Upper lobe of left lung (tissue), 6 donors: ENCODE measurements around the gene TST. TPM values are rescaled to one million over a fixed set of nuclear protein-coding genes. Genes with fewer than 3 reads are reported as not detected.

Source experiments
- ATAC-seq, 2 donors: fragments of 200-7000 bp; cut with Tn5 transposase; one replicate each; pipeline ENCODE4 v1.9.1; 2022; ENCODE audit warnings: mild to moderate bottlenecking in 2 of 2, moderate library complexity in 2 of 2; ENCODE audit not compliant: low FRiP score in 2 of 2
- DNase-seq, 2 donors: peaks; one replicate each; pipeline ENCODE4 v3.0.0-alpha.2; 2019 to 2020
- H3K27ac ChIP-seq, 4 donors: fragments of 200-600 bp; sonication (generic); one replicate each; pipeline ENCODE4 v1.5.1; 2016 to 2019
- H3K27me3 ChIP-seq, 4 donors: fragments of 200-600 bp; sonication (generic); one replicate each; pipeline ENCODE4 v1.5.1; 2017 to 2019
- H3K36me3 ChIP-seq, 4 donors: fragments of 200-600 bp; sonication (generic); one replicate each; pipeline ENCODE4 v1.5.1; 2016 to 2019
- H3K4me1 ChIP-seq, 4 donors: fragments of 200-600 bp; sonication (generic); one replicate each; pipeline ENCODE4 v1.5.1; 2018 to 2019
- H3K4me3 ChIP-seq, 4 donors: fragments of 200-600 bp; sonication (generic); one replicate each; pipeline ENCODE4 v1.5.1; 2017 to 2019; ENCODE audit warnings: mild to moderate bottlenecking in 2 of 4, moderate library complexity in 1 of 4
- H3K9me3 ChIP-seq, 4 donors: fragments of 200-600 bp; sonication (generic); one replicate each; pipeline ENCODE4 v1.5.1; 2018 to 2019
- EP300 ChIP-seq, 4 donors: sonication (generic); formaldehyde crosslinking; IDR thresholded peaks; one replicate each; pipeline ENCODE4 v1.5.1; 2017; ENCODE audit warnings: antibody characterized with exemption in 4 of 4, control low read depth in 2 of 4
- POLR2A ChIP-seq, 4 donors: fragments of 450-650 bp; IDR thresholded peaks; one replicate each; pipeline ENCODE4 v1.5.1; 2016 to 2017; ENCODE audit warnings: antibody characterized with exemption in 4 of 4, mild to moderate bottlenecking in 2 of 4
- POLR2AphosphoS5 ChIP-seq, 2 donors: sonication (generic); formaldehyde crosslinking; IDR thresholded peaks; one replicate each; pipeline ENCODE4 v1.5.1; 2017; ENCODE audit warnings: antibody characterized with exemption in 2 of 2
- WGBS, 2 donors: methylation state at CpG; one replicate each; pipeline ENCODE4 v1.1.5; 2017 to 2018; 5-methylcytosine and 5-hydroxymethylcytosine counted together
- total RNA-seq, 6 donors: library from RNA; depleted of rRNA in 4 of 6; stranded (reverse); fragments of >200 nt in 4 of 6; gene quantifications; one replicate each; pipeline versions ENCODE4 v1.1.0 to v1.2.1, GENCODE V29; 2016 to 2021
- TF ChIP-seq, protein P1 (sequence below), 6 experiments: fragments of 450-650 bp in 4 of 6; fragments of 200-600 bp in 2 of 6; sonication (generic) in 2 of 6; IDR thresholded peaks; one replicate each; pipeline ENCODE4 v1.5.1; 2016 to 2019; ENCODE audit warnings: antibody characterized with exemption in 6 of 6
- donor health status: DM: no; HTN: no; CAD: no; lungs with moderate emphysema.
- donor health status: DM: no; HTN: yes; CAD: no; lungs with severe emphysema.

The TST gene
- total RNA-seq, 6 donors from 2014 or later = 43.0 to 78.1 (median 70.2) TPM

DNA sequence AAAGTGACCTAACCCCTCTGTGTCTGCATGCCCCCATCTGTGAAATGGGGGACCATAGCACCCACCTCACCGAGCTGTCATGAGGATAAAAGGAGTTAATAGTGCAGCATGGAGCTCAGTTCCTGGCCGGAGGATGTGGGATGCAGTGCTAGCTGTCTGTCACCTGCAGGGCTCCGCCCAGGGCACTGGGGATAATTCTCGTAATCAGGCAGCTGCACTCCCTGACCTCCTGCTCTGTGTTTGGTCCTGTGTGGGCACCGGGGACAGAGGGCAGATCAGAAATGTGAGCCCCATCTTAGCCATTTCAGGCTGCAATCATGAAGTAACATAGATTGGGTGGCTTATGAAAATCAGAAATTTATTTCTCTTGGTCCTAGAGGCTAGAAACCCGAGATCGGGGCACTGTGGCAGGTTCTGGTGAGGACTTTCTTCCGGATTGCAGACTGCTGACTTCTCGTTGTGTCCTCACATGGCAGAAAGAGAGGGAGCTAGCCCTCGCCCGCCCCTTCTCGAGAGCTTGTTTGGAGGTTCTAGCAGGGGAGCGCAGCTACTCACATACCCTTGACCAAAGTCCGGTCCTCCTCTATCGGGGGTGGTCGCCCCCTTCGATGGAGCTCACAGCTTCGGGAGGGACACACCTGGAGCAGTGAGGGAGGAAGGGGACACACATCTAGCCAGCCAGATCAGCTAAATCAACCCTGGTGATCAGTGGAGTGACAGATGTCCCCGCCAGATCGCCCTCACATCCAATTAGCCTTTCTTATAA, 35.5 kb upstream of the TST start:
- ATAC-seq (no peak), DNase-seq (no peak)
- Histone ChIP-seq H3K9me3 (no peaks in the 10 kb centered on the region), H3K4me1 (peaks cover 3 to 21% (median 13%) of the 10 kb centered on the region in 4 donors), H3K27ac (no peak overlapping the region), H3K27me3 (no peaks in the 10 kb centered on the region), H3K36me3 (peaks cover 0 to 45% (median 14%) of the 10 kb centered on the region in 4 donors), H3K4me3 (no peak overlapping the region)
- no peak for TF ChIP-seq EP300 (IDR thresholded peaks at IDR 0.05)
- TF ChIP-seq POLR2A (IDR thresholded peaks at IDR 0.05) = no peak
- TF ChIP-seq POLR2AphosphoS5 (IDR thresholded peaks at IDR 0.05) = no peak
- TF ChIP-seq, protein P1, sequence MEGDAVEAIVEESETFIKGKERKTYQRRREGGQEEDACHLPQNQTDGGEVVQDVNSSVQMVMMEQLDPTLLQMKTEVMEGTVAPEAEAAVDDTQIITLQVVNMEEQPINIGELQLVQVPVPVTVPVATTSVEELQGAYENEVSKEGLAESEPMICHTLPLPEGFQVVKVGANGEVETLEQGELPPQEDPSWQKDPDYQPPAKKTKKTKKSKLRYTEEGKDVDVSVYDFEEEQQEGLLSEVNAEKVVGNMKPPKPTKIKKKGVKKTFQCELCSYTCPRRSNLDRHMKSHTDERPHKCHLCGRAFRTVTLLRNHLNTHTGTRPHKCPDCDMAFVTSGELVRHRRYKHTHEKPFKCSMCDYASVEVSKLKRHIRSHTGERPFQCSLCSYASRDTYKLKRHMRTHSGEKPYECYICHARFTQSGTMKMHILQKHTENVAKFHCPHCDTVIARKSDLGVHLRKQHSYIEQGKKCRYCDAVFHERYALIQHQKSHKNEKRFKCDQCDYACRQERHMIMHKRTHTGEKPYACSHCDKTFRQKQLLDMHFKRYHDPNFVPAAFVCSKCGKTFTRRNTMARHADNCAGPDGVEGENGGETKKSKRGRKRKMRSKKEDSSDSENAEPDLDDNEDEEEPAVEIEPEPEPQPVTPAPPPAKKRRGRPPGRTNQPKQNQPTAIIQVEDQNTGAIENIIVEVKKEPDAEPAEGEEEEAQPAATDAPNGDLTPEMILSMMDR (IDR thresholded peaks at IDR 0.05) = no peak
- WGBS, 2 donors = 93 to 97% methylated on average over 9 to 20 of the region's 20 CpGs

DNA sequence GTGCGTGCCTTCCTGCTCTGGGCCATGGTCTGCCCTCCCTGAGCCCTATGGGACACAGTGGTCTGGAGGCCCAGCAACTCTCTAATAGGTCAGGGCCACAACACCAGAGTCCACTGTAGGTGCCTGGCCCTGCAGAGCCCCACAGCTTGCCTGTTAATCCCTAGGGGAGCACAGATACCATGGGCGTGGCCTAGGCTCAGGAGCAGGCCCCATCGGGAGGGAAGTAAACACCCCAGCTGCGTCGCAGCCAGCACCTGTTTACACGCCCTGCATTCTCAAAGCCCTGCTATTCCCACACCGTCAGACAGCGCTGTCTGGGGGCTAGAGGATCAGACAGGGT, 34.8 kb upstream of the TST start:
- peaks cover 0 to 40% (median 10%) of the 10 kb centered on the region in 4 donors for H3K36me3 ChIP-seq
- H3K4me3 ChIP-seq = no peak overlapping the region
- ATAC-seq = no peak
- DNase-seq = no peak
- H3K27ac ChIP-seq = no peak overlapping the region
- no peaks in the 10 kb centered on the region for H3K27me3 ChIP-seq
- peaks cover 3 to 21% (median 13%) of the 10 kb centered on the region in 4 donors for H3K4me1 ChIP-seq
- TF ChIP-seq EP300 (IDR thresholded peaks at IDR 0.05) = no peak
- WGBS, 2 donors = 81 to 85% methylated on average over 5 to 8 of the region's 8 CpGs
- H3K9me3 ChIP-seq = no peaks in the 10 kb centered on the region

- Histone ChIP-seq H3K36me3 (peaks cover 0 to 35% (median 8%) of the 10 kb centered on the region in 4 donors), H3K4me3 (no peak overlapping the region), H3K9me3 (no peaks in the 10 kb centered on the region), H3K4me1 (peaks cover 3 to 21% (median 13%) of the 10 kb centered on the region in 4 donors), H3K27ac (no peak overlapping the region), H3K27me3 (no peaks in the 10 kb centered on the region)
- WGBS, 2 donors = 92 to 100% methylated on average over 7 to 16 of the region's 16 CpGs
- ATAC-seq = no peak
- TF ChIP-seq POLR2A (IDR thresholded peaks at IDR 0.05) (no peak), EP300 (IDR thresholded peaks at IDR 0.05) (no peak), POLR2AphosphoS5 (IDR thresholded peaks at IDR 0.05) (no peak)
- TF ChIP-seq, protein P1 (IDR thresholded peaks at IDR 0.05) = no peak
- DNase-seq = peak in 1 of 2 donors; percentile 64
Observed at GRCh38 chr22:37053310-37054055, 34.2 kb upstream of the TST start.

DNA sequence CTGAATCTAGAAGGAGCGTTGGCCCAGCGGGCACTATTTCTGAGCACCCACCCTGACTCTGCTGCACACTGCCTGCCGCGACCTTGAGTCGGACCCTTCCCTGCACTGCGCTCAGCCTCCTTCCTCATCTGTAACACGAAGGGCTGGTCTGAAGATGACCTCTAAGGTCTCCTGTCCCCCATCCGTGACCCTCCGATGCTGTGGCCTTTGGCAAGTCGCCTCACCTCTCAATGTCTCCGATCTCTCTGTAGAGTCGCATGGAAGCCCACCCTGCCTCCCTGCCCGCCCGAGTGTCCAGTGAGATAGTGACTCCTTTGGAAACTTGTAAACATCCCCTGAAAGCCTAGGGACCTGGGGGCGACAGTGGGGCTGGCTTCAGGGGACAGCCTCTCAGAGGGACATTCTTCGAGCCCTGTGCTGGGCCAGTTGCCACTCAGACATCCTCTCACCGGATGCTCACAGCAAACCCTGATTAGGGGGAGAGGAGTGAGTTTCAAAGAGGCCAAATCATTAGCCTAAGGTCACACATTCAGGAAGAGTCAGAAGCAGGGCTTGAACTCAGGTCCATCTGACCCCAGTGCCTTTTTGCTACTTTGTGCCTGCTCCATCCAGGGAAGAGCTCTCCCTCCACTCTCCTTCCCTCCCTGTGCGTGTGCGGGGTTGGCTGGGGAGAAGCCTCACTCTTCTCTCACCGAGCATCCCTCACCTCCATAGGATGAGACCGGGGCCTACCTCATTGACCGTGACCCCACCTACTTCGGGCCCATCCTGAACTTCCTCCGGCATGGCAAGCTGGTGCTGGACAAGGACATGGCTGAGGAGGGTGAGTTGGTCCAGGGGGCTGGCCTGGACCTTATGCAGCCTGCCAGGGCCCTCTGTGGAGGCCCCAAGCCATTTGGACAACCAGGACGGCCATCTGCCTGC, 33.4 kb upstream of the TST start:
- TF ChIP-seq, protein P1 (IDR thresholded peaks at IDR 0.05) = no peak
- TF ChIP-seq POLR2A (IDR thresholded peaks at IDR 0.05) (peak in 1 of 4 donors; percentile 14), POLR2AphosphoS5 (IDR thresholded peaks at IDR 0.05) (no peak), EP300 (IDR thresholded peaks at IDR 0.05) (no peak)
- peak overlapping the region in 3 of 4 donors; percentile 73 to 90 (median 73) for H3K4me3 ChIP-seq
- no peak overlapping the region for H3K27ac ChIP-seq
- peaks cover 3 to 21% (median 13%) of the 10 kb centered on the region in 4 donors for H3K4me1 ChIP-seq
- H3K27me3 ChIP-seq = no peaks in the 10 kb centered on the region
- no peak for ATAC-seq
- H3K9me3 ChIP-seq = no peaks in the 10 kb centered on the region
- H3K36me3 ChIP-seq = peaks cover 0 to 27% (median 7%) of the 10 kb centered on the region in 4 donors
- WGBS, 2 donors = 89 to 90% methylated on average over 21 to 24 of the region's 25 CpGs
- no peak for DNase-seq
